Vagina (tissue), 2 donors: ENCODE results near the gene CEP63.

Experiments
- CTCF ChIP-seq, 3 experiments: fragments of 450-650 bp in 2 of 3; fragments of 200-600 bp in 1 of 3; sonication (generic) in 1 of 3; IDR thresholded peaks; one replicate each; pipeline ENCODE4 v1.5.1; 2017 to 2019; ENCODE audit warnings: antibody characterized with exemption in 3 of 3, mild to moderate bottlenecking in 2 of 3, moderate library complexity in 2 of 3
- POLR2A ChIP-seq, 2 donors: fragments of 450-650 bp; IDR thresholded peaks; one replicate each; pipeline ENCODE4 v1.6.1; 2017; ENCODE audit warnings: antibody characterized with exemption in 2 of 2, mild to moderate bottlenecking in 2 of 2, moderate library complexity in 2 of 2

DNA sequence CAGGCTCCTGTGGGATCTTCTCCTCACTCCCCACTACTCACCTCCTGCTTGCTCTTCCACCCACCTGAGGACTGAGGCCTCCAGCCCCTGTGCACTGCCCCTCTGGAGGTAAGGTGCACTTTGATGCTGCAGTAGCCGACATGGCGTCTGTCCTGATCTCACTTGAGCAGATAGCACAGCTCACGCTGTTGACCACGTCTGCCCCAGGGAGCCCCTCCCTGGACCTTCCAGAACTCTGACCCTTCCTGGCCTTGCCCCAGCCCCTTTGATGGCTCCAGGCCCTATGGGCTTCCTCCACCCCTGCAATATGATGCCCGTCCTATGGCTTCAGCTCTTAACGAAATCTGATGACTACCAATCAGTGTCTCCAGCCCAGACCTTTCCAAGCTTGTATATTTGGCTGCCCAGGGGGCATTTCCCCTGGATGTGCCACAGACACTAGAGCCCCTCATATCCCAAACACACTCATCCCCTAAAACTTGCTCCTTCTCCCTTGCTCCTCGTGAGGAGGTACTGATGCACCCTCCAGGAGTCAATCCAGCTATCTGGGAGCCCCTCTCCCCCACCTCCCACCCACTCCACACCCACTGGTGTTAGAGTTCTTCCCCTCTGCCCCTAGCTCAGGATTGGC lies 137.9 kb downstream of the CEP63 start:
- TF ChIP-seq CTCF (IDR thresholded peaks at IDR 0.05) = no peak
- TF ChIP-seq POLR2A (IDR thresholded peaks at IDR 0.05) = no peak
